Mesenchymal stem cell (in vitro differentiated cells and primary cell): Measurements from ENCODE around the gene AKAP3.

Source experiments
- DNase-seq: peaks from one replicate; pipeline ENCODE4 v3.0.0-alpha.2; 2013
- H2AFZ ChIP-seq: one replicate; pipeline ENCODE4 v1.6.1; 2013; ENCODE audit warnings: low read depth, mild to moderate bottlenecking, control low read depth, inconsistent platforms, low read length, moderate library complexity
- H2AK5ac ChIP-seq: 2 replicates; pipeline ENCODE4 v1.6.1; 2013; ENCODE audit warnings: low read length, moderate library complexity, mild to moderate bottlenecking, inconsistent platforms; ENCODE audit not compliant: severe bottlenecking
- H2BK120ac ChIP-seq: one replicate; pipeline ENCODE4 v1.6.1; 2013; ENCODE audit warnings: low read depth, mild to moderate bottlenecking, inconsistent platforms, low read length, moderate library complexity
- H2BK12ac ChIP-seq, 2 experiments: one replicate each; pipeline ENCODE4 v1.6.1; 2013; ENCODE audit warnings: inconsistent platforms in 2 of 2, low read length in 2 of 2, mild to moderate bottlenecking in 2 of 2, moderate library complexity in 2 of 2, control low read depth in 1 of 2
- H2BK15ac ChIP-seq: one replicate; pipeline ENCODE4 v1.6.1; 2013; ENCODE audit warnings: mild to moderate bottlenecking, low read depth, inconsistent platforms; ENCODE audit not compliant: poor library complexity, severe bottlenecking
- H2BK5ac ChIP-seq: 2 replicates; pipeline ENCODE4 v1.6.1; 2013; ENCODE audit warnings: low read depth, mild to moderate bottlenecking, low read length, control low read depth, inconsistent platforms; ENCODE audit not compliant: poor library complexity, severe bottlenecking
- H3K14ac ChIP-seq, 2 experiments: one replicate each; pipeline ENCODE4 v1.6.1; 2013; ENCODE audit warnings: inconsistent platforms in 2 of 2, low read length in 2 of 2, control low read depth in 1 of 2, mild to moderate bottlenecking in 1 of 2, moderate library complexity in 1 of 2
- H3K18ac ChIP-seq, 2 experiments: one replicate each; pipeline ENCODE4 v1.6.1; 2013; ENCODE audit warnings: inconsistent platforms in 2 of 2, low read length in 2 of 2, control low read depth in 1 of 2, low read depth in 1 of 2, mild to moderate bottlenecking in 1 of 2
- H3K23ac ChIP-seq, 2 experiments: one replicate each; pipeline ENCODE4 v1.6.1; 2013; ENCODE audit warnings: inconsistent platforms in 2 of 2, low read length in 2 of 2, mild to moderate bottlenecking in 2 of 2, moderate library complexity in 2 of 2, control low read depth in 1 of 2
- H3K27ac ChIP-seq: 2 replicates; pipeline ENCODE4 v1.5.1; 2013; ENCODE audit warnings: mild to moderate bottlenecking, moderate library complexity, low read length, control low read depth, inconsistent platforms; ENCODE audit not compliant: poor library complexity, severe bottlenecking
- H3K27me3 ChIP-seq, 2 experiments: 2 replicates each; pipeline versions ENCODE4 v1.6.1 to v1.7.0; 2013; ENCODE audit warnings: low read length in 2 of 2, mild to moderate bottlenecking in 2 of 2, moderate library complexity in 2 of 2, control low read depth in 1 of 2, inconsistent platforms in 1 of 2; ENCODE audit not compliant: control insufficient read depth in 1 of 2, insufficient read depth in 1 of 2
- H3K36me3 ChIP-seq, 2 experiments: 2 replicates each; pipeline versions ENCODE4 v1.6.1 to v1.7.0; 2013; ENCODE audit warnings: low read length in 2 of 2, control low read depth in 1 of 2, inconsistent platforms in 1 of 2, low read depth in 1 of 2, mild to moderate bottlenecking in 1 of 2; ENCODE audit not compliant: insufficient read depth in 2 of 2, control insufficient read depth in 1 of 2
- H3K4ac ChIP-seq, 2 experiments: one replicate each; pipeline ENCODE4 v1.6.1; 2013; ENCODE audit warnings: inconsistent platforms in 2 of 2, low read length in 2 of 2, mild to moderate bottlenecking in 2 of 2, moderate library complexity in 2 of 2, control low read depth in 1 of 2, low read depth in 1 of 2
- H3K4me1 ChIP-seq: 2 replicates; pipeline ENCODE4 v1.6.1; 2013; ENCODE audit warnings: low read depth, low read length, control low read depth; ENCODE audit not compliant: control insufficient read depth, insufficient read depth
- H3K4me2 ChIP-seq: 2 replicates; pipeline ENCODE4 v1.6.1; 2013; ENCODE audit warnings: low read length, mild to moderate bottlenecking, inconsistent platforms; ENCODE audit not compliant: poor library complexity, severe bottlenecking
- H3K4me3 ChIP-seq, 2 experiments: 2 replicates each; pipeline versions ENCODE4 v1.5.1 to v1.7.0; 2013; ENCODE audit warnings: low read length in 2 of 2, mild to moderate bottlenecking in 2 of 2, control low read depth in 1 of 2, low read depth in 1 of 2; ENCODE audit not compliant: insufficient read depth in 1 of 2
- H3K79me1 ChIP-seq: replicated peaks from 2 replicates; pipeline ENCODE4 v1.6.1; 2013; ENCODE audit warnings: mild to moderate bottlenecking, control low read depth, low read length, inconsistent platforms; ENCODE audit not compliant: poor library complexity, severe bottlenecking
- H3K9ac ChIP-seq: 2 replicates; pipeline ENCODE4 v1.7.0; 2013; ENCODE audit warnings: mild to moderate bottlenecking, low read length, moderate library complexity
- H3K9me3 ChIP-seq: 2 replicates; pipeline ENCODE4 v1.7.0; 2013; ENCODE audit warnings: mild to moderate bottlenecking, low read length; ENCODE audit not compliant: control insufficient read depth
- H4K8ac ChIP-seq: one replicate; pipeline ENCODE4 v1.6.1; 2013; ENCODE audit warnings: inconsistent platforms, mild to moderate bottlenecking, low read length, moderate library complexity
- H4K91ac ChIP-seq: one replicate; pipeline ENCODE4 v1.6.1; 2013; ENCODE audit warnings: mild to moderate bottlenecking, low read length, inconsistent platforms
- WGBS: methylation state at CpG from one replicate; pipeline ENCODE4 v1.1.7; 2013; ENCODE audit warnings: mixed read lengths; 5-methylcytosine and 5-hydroxymethylcytosine counted together

Gene AKAP3

DNA sequence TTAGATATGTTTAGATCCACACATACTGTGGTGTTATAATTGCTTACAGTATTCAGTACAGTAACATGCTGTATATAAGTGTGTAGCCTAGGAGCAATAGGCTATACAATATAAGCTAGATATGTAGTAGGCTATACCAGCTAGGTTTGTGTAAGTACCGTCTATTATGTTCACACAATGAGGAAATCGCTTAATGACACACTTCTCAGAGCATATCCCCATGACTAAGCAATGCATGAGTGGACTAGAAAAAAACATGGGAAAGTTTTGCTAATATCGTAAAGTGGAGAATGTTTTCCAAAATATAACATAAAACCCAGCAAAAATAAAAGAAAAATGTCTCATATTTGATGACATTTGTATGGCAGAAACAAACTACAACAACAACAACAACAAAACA lies 27.3 kb downstream of the AKAP3 start:
- no peaks in the 10 kb centered on the region for H3K36me3 ChIP-seq
- H3K4me1 ChIP-seq = no peaks in the 10 kb centered on the region
- no peak overlapping the region for H3K27ac ChIP-seq
- WGBS = no CpG with 5 or more reads among the region's 3 CpGs
- no peaks in the 10 kb centered on the region for H3K9me3 ChIP-seq
- DNase-seq = no peak
- H3K9ac ChIP-seq = no peak overlapping the region
- H3K79me1 ChIP-seq = no peaks in the 10 kb centered on the region
- H2BK120ac ChIP-seq = no peak overlapping the region
- H4K8ac ChIP-seq = no peak overlapping the region
- H3K18ac ChIP-seq = no peak overlapping the region
- no peak overlapping the region for H2AK5ac ChIP-seq
- no peak overlapping the region for H3K4ac ChIP-seq
- H2BK15ac ChIP-seq = no peak overlapping the region
- peaks cover 3 to 8% of the 10 kb centered on the region in 2 experiments for H3K27me3 ChIP-seq
- no peak overlapping the region for H3K14ac ChIP-seq
- H4K91ac ChIP-seq = no peak overlapping the region
- H2BK12ac ChIP-seq = no peak overlapping the region
- no peak overlapping the region for H2AFZ ChIP-seq
- no peak overlapping the region for H3K4me3 ChIP-seq
- H2BK5ac ChIP-seq = no peak overlapping the region
- no peak overlapping the region for H3K4me2 ChIP-seq
- no peak overlapping the region for H3K23ac ChIP-seq

DNA sequence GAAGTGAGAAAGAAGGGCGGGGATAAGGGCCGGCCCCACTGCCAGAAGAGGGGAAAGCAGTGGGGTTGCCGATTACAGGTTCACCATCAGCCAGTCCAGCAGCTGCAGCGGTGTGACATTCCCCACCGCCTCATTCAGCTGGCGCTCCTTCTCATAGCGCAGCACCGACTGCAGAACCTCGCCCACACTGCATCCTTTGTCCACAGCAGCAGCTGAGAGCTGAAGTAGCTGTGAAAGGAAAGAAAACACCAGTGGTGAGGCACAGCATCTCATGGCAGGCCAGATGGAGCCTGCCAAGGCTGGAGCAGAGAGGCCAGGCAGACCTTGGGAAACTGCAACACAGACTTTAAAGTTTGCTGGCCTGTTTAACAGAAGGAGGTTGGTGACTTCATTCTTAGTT lies 33.2 kb downstream of the AKAP3 start:
- Histone ChIP-seq H3K36me3 (peaks cover 10 to 21% of the 10 kb centered on the region in 2 experiments), H3K4ac (no peak overlapping the region), H2BK15ac (no peak overlapping the region), H3K18ac (no peak overlapping the region), H3K4me1 (no peaks in the 10 kb centered on the region), H3K9ac (no peak overlapping the region), H4K8ac (no peak overlapping the region), H2BK120ac (no peak overlapping the region), H3K79me1 (no peaks in the 10 kb centered on the region), H2BK5ac (no peak overlapping the region), H2AFZ (no peak overlapping the region), H3K27me3 (no peaks in the 10 kb centered on the region), H3K9me3 (no peaks in the 10 kb centered on the region), H2BK12ac (no peak overlapping the region), H2AK5ac (no peak overlapping the region), H3K27ac (no peak overlapping the region), H3K23ac (no peak overlapping the region), H3K4me3 (no peak overlapping the region), H4K91ac (no peak overlapping the region), H3K14ac (no peak overlapping the region), H3K4me2 (no peak overlapping the region)
- no peak for DNase-seq
- 89% methylated on average over 9 of the region's 9 CpGs for WGBS

DNA sequence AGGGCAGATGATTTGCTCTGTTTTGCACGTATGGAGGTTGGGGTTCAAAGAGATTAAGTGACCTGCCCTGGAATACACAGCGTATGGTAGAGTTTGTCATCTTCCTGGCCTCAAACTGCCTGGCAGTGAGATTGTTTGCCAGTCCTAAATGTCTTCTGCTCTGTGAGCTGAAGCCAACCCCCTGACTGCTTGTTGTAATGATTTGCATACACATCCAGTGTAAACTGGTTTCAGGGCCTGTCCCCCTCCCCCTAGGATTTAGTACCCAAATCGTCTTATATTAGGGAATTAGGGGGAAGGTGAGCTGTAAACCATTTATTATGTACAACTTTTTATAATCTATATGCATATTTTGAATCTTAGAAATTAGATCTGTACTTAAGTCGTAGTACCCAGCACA lies 38.4 kb downstream of the AKAP3 start:
- Histone ChIP-seq H3K18ac (no peak overlapping the region), H2BK15ac (no peak overlapping the region), H3K9ac (no peak overlapping the region), H2AK5ac (no peak overlapping the region), H3K4ac (no peak overlapping the region), H3K4me1 (no peaks in the 10 kb centered on the region), H3K9me3 (no peaks in the 10 kb centered on the region), H3K4me3 (no peak overlapping the region), H2BK5ac (no peak overlapping the region), H3K79me1 (peaks cover 28% of the 10 kb centered on the region), H3K27ac (no peak overlapping the region), H2BK120ac (no peak overlapping the region), H4K8ac (no peak overlapping the region), H3K27me3 (no peaks in the 10 kb centered on the region), H2AFZ (no peak overlapping the region), H4K91ac (no peak overlapping the region), H3K36me3 (peaks cover 6 to 25% of the 10 kb centered on the region in 2 experiments), H3K4me2 (no peak overlapping the region), H2BK12ac (no peak overlapping the region), H3K14ac (no peak overlapping the region), H3K23ac (no peak overlapping the region)
- no peak for DNase-seq
- 61% methylated on average over 2 of the region's 4 CpGs for WGBS

DNA sequence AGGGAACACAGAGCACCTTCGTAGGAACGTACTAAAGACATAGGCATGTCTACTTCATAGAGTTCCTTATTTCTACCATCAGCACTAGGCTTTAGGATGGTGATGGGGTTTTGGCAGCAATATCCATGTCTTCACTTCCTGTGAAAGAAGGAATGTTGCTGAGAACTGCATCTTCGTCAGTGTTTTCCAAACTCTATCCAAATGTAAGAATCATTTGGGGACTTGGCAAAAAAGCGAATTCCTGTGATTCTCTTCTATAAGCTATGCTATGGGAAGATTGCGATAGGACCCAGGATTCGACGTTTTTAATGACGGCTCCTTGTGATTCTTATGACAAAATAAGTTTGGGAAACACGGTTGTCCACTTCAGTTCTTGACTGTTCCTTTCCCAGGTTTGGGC lies 39.8 kb downstream of the AKAP3 start:
- Histone ChIP-seq H3K4me1 (no peaks in the 10 kb centered on the region), H3K18ac (no peak overlapping the region), H2AK5ac (no peak overlapping the region), H3K4me3 (no peak overlapping the region), H3K23ac (no peak overlapping the region), H2BK120ac (no peak overlapping the region), H3K27ac (no peak overlapping the region), H3K14ac (no peak overlapping the region), H3K36me3 (peaks cover 3 to 23% of the 10 kb centered on the region in 2 experiments), H3K9me3 (no peaks in the 10 kb centered on the region), H2AFZ (no peak overlapping the region), H3K79me1 (peaks cover 28% of the 10 kb centered on the region), H3K27me3 (no peaks in the 10 kb centered on the region), H4K91ac (no peak overlapping the region), H3K9ac (no peak overlapping the region), H2BK12ac (no peak overlapping the region), H2BK15ac (no peak overlapping the region), H3K4ac (no peak overlapping the region), H3K4me2 (no peak overlapping the region), H4K8ac (no peak overlapping the region), H2BK5ac (no peak overlapping the region)
- WGBS = 99% methylated on average over 7 of the region's 9 CpGs
- no peak for DNase-seq
